EL (cell line): ENCODE data around the gene PAN2.
"Not testable (repeated sequence)": the region's sequence is repeated elsewhere in the genome, so short reads cannot be mapped to it uniquely, and the experiment has no call there.

Source experiments
- DNase-seq: peaks from one replicate; pipeline ENCODE4 v3.0.0-alpha.2; 2016

The PAN2 gene

GRCh38 chr12:56346675-56347074 is 12.9 kb upstream of the PAN2 start:
- DNase-seq: no peak

- not testable (repeated sequence) for DNase-seq
Observed at GRCh38 chr12:56342290-56342689, 8.5 kb upstream of the PAN2 start.

GRCh38 chr12:56341616-56342015 is 7.8 kb upstream of the PAN2 start:
- DNase-seq: no peak

- DNase-seq: no peak
Observed at GRCh38 chr12:56339158-56339422, 5.3 kb upstream of the PAN2 start.

GRCh38 chr12:56338308-56339157 is 4.7 kb upstream of the PAN2 start, which contains the start of gene IL23A:
TSS of gene IL23A (plus strand) at chr12:56338884. CDS start at chr12:56339045, 161 bp downstream.
- peak; percentile 31 for DNase-seq

GRCh38 chr12:56337753-56338251 is 4.0 kb upstream of the PAN2 start:
- DNase-seq: no peak

- no peak for DNase-seq
Observed at GRCh38 chr12:56336361-56337167, 2.8 kb upstream of the PAN2 start.

GRCh38 chr12:56335527-56335926 is 1.7 kb upstream of the PAN2 start:
- DNase-seq: not testable (repeated sequence)

- DNase-seq: no peak
Observed at GRCh38 chr12:56334490-56334793, 642 bp upstream of the PAN2 start.

- no peak for DNase-seq
Observed at GRCh38 chr12:56333197-56333678, 562 bp downstream of the PAN2 start.

GRCh38 chr12:56332512-56333196 is 1.1 kb downstream of the PAN2 start:
- DNase-seq: no peak

GRCh38 chr12:56330936-56331490 is 2.8 kb downstream of the PAN2 start:
- no peak for DNase-seq

- DNase-seq: no peak
Observed at GRCh38 chr12:56326533-56326932, 7.3 kb downstream of the PAN2 start.

GRCh38 chr12:56326126-56326525 is 7.7 kb downstream of the PAN2 start:
- DNase-seq: no peak

GRCh38 chr12:56324206-56324605 is 9.6 kb downstream of the PAN2 start:
- no peak for DNase-seq

- DNase-seq: not testable (repeated sequence)
Observed at GRCh38 chr12:56321610-56322009, 12.2 kb downstream of the PAN2 start.

GRCh38 chr12:56321027-56321426 is 12.8 kb downstream of the PAN2 start:
- peak; percentile 44 for DNase-seq

GRCh38 chr12:56317675-56318074 is 16.1 kb downstream of the PAN2 start:
- DNase-seq: no peak

GRCh38 chr12:56315622-56316473 is 18.0 kb downstream of the PAN2 start, which contains the start of gene CNPY2:
TSS of gene CNPY2 (minus strand) at chr12:56315988. CDS start at chr12:56315217, 771 bp downstream.
- DNase-seq: peak; percentile 98

GRCh38 chr12:56315249-56315621 is 18.6 kb downstream of the PAN2 start:
- no peak for DNase-seq

GRCh38 chr12:56311003-56311402 is 22.8 kb downstream of the PAN2 start:
- no peak for DNase-seq

GRCh38 chr12:56308714-56309113 is 25.1 kb downstream of the PAN2 start:
- no peak for DNase-seq
